ENCODE measurements around the gene SIK3. TPM values are rescaled to one million over a fixed set of nuclear protein-coding genes. Genes with fewer than 3 reads are reported as not detected.

SIK3 gene
- polyA plus RNA-seq, 1 of the 3 experiments (the other 2 are of a cell fraction) = 5.1 TPM

DNA sequence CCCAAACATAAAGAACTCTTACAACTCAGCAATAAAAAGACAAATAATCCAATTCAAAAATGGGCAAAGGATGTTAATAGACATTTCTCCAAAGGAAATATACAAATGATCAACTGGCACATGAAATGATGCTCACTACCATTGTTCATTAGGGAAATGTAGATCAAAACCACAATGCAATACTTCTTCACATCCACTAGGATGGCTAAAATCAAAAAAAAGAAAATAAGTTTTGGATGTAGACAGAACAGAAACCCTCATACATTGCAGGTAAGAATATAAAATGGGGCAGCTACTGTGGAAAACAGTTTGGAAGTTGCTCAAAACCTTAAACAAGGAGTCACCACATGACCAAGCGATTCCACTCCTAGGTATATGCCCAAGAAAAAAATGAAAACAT lies 16.3 kb downstream of the SIK3 start:
- H4K20me1 ChIP-seq (ENCODE audit: insufficient read depth) = peaks cover 9% of the 10 kb centered on the region

DNA sequence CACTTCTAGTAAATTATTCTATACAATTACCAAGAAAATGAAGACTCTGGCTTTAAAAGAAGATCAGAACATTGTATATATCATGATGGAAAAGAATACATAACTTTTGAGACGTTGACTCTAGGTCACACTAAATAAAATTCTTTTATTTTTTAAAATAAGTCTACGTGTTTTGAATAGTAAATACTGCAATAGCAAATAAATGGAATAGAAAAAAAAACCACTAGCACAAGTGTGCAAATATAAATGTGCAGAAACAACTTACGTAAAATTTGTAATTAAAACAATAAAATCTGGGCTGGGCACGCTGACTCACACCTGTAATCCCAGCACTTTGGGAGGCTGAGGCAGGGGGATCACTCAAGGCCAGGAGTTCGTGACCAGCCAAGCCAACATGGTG lies 17.9 kb downstream of the SIK3 start:
- Histone ChIP-seq H3K4me1 (ENCODE audit: control insufficient read depth in 1 of 2, insufficient read depth in 2 of 2, low read depth in 1 of 2, low read length in 1 of 2) (peaks cover 0 to 5% of the 10 kb centered on the region in 2 experiments; a peak in 2 of 4 replicates), H3F3A (replicated peaks; ENCODE audit: insufficient read depth) (no peaks in the 10 kb centered on the region), H4K20me1 (ENCODE audit: insufficient read depth) (peaks cover 9% of the 10 kb centered on the region), H3K36me3 (replicated peaks in 1 of 2; ENCODE audit: control insufficient read depth in 1 of 2, insufficient read depth in 2 of 2, low read length in 1 of 2) (no peaks in the 10 kb centered on the region), H3K9me3 (no peaks in the 10 kb centered on the region), H3K27ac (ENCODE audit: low read depth in 2 of 2, low read length in 1 of 2) (no peak overlapping the region), H3K4me3 (ENCODE audit: low read depth in 2 of 2, low read length in 1 of 2) (no peak overlapping the region), H3K79me2 (ENCODE audit: insufficient read depth) (peaks cover 72% of the 10 kb centered on the region), H2AFZ (ENCODE audit: low read depth) (no peak overlapping the region), H3K9ac (no peak overlapping the region), H3K9me2 (no peaks in the 10 kb centered on the region), H3K27me3 (ENCODE audit: insufficient read depth) (no peaks in the 10 kb centered on the region), H3K4me2 (no peak overlapping the region)
- CTCF ChIA-PET = no interaction called here
- POLR2A ChIA-PET = no interaction called here
- DNase-seq = no peak
- WGBS (ENCODE audit: low lambda C conversion rate) = 95% methylated on average over 5 of the region's 5 CpGs
- TF ChIP-seq FOSL2 (IDR thresholded peaks at IDR 0.05; ENCODE audit: borderline replicate concordance, low read depth) (no peak), JUND (IDR thresholded peaks at IDR 0.05) (no peak), SMC3 (IDR thresholded peaks at IDR 0.05; ENCODE audit: low read depth, low read length) (no peak), RCOR1 (IDR thresholded peaks at IDR 0.05; ENCODE audit: low read length) (no peak), CHD2 (IDR thresholded peaks at IDR 0.05; ENCODE audit: low read length, partially characterized antibody) (no peak), FOXM1 (IDR thresholded peaks at IDR 0.05; ENCODE audit: low read depth) (no peak), GABPA (IDR thresholded peaks at IDR 0.05; ENCODE audit: low read depth) (no peak), EP300 (IDR thresholded peaks at IDR 0.05; ENCODE audit: borderline replicate concordance in 1 of 2, low read depth in 1 of 2, low read length in 1 of 2) (no peak), FOXJ3 (CRISPR knock-in tag; IDR thresholded peaks at IDR 0.05) (no peak), TCF12 (IDR thresholded peaks at IDR 0.05) (no peak), EZH2phosphoT487 (IDR thresholded peaks at IDR 0.05; ENCODE audit: borderline replicate concordance, low read depth) (no peak), TEAD4 (IDR thresholded peaks at IDR 0.05; ENCODE audit: borderline replicate concordance, insufficient read depth) (no peak)
- TF ChIP-seq, protein P1, sequence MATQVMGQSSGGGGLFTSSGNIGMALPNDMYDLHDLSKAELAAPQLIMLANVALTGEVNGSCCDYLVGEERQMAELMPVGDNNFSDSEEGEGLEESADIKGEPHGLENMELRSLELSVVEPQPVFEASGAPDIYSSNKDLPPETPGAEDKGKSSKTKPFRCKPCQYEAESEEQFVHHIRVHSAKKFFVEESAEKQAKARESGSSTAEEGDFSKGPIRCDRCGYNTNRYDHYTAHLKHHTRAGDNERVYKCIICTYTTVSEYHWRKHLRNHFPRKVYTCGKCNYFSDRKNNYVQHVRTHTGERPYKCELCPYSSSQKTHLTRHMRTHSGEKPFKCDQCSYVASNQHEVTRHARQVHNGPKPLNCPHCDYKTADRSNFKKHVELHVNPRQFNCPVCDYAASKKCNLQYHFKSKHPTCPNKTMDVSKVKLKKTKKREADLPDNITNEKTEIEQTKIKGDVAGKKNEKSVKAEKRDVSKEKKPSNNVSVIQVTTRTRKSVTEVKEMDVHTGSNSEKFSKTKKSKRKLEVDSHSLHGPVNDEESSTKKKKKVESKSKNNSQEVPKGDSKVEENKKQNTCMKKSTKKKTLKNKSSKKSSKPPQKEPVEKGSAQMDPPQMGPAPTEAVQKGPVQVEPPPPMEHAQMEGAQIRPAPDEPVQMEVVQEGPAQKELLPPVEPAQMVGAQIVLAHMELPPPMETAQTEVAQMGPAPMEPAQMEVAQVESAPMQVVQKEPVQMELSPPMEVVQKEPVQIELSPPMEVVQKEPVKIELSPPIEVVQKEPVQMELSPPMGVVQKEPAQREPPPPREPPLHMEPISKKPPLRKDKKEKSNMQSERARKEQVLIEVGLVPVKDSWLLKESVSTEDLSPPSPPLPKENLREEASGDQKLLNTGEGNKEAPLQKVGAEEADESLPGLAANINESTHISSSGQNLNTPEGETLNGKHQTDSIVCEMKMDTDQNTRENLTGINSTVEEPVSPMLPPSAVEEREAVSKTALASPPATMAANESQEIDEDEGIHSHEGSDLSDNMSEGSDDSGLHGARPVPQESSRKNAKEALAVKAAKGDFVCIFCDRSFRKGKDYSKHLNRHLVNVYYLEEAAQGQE (IDR thresholded peaks at IDR 0.05; ENCODE audit: low read depth, low read length) = no peak
- TF ChIP-seq, protein P2, sequence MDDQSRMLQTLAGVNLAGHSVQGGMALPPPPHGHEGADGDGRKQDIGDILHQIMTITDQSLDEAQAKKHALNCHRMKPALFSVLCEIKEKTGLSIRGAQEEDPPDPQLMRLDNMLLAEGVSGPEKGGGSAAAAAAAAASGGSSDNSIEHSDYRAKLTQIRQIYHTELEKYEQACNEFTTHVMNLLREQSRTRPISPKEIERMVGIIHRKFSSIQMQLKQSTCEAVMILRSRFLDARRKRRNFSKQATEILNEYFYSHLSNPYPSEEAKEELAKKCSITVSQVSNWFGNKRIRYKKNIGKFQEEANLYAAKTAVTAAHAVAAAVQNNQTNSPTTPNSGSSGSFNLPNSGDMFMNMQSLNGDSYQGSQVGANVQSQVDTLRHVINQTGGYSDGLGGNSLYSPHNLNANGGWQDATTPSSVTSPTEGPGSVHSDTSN (IDR thresholded peaks at IDR 0.05) = no peak
- TF ChIP-seq, protein P3, sequence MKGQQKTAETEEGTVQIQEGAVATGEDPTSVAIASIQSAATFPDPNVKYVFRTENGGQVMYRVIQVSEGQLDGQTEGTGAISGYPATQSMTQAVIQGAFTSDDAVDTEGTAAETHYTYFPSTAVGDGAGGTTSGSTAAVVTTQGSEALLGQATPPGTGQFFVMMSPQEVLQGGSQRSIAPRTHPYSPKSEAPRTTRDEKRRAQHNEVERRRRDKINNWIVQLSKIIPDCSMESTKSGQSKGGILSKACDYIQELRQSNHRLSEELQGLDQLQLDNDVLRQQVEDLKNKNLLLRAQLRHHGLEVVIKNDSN (IDR thresholded peaks at IDR 0.05; ENCODE audit: borderline replicate concordance, low read depth) = no peak
- TF ChIP-seq, protein P4, sequence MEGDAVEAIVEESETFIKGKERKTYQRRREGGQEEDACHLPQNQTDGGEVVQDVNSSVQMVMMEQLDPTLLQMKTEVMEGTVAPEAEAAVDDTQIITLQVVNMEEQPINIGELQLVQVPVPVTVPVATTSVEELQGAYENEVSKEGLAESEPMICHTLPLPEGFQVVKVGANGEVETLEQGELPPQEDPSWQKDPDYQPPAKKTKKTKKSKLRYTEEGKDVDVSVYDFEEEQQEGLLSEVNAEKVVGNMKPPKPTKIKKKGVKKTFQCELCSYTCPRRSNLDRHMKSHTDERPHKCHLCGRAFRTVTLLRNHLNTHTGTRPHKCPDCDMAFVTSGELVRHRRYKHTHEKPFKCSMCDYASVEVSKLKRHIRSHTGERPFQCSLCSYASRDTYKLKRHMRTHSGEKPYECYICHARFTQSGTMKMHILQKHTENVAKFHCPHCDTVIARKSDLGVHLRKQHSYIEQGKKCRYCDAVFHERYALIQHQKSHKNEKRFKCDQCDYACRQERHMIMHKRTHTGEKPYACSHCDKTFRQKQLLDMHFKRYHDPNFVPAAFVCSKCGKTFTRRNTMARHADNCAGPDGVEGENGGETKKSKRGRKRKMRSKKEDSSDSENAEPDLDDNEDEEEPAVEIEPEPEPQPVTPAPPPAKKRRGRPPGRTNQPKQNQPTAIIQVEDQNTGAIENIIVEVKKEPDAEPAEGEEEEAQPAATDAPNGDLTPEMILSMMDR (IDR thresholded peaks at IDR 0.05) = no peak

More for the DNA sequence above, 16.3 kb downstream of the SIK3 start:
- no peak for TF ChIP-seq FOXJ3 (CRISPR knock-in tag; IDR thresholded peaks at IDR 0.05)
- TF ChIP-seq, protein P4 (IDR thresholded peaks at IDR 0.05) = peak; percentile 28; the same call in 1 of the 2 replicates
- peaks cover 0 to 5% of the 10 kb centered on the region in 2 experiments; a peak in 2 of 4 replicates for H3K4me1 ChIP-seq (ENCODE audit: control insufficient read depth in 1 of 2, insufficient read depth in 2 of 2, low read depth in 1 of 2, low read length in 1 of 2)
- no peaks in the 10 kb centered on the region for H3F3A ChIP-seq (replicated peaks; ENCODE audit: insufficient read depth)
- no peak overlapping the region for H3K9ac ChIP-seq
- no peak for DNase-seq
- H3K27me3 ChIP-seq (ENCODE audit: insufficient read depth) = no peaks in the 10 kb centered on the region
- H3K4me3 ChIP-seq (ENCODE audit: low read depth in 2 of 2, low read length in 1 of 2) = no peak overlapping the region
- H3K27ac ChIP-seq (ENCODE audit: low read depth in 2 of 2, low read length in 1 of 2) = no peak overlapping the region
- H3K4me2 ChIP-seq = no peak overlapping the region
- CTCF ChIA-PET = interaction anchor here (0.8 kb wide), 1 partner anchor 8 kb away, joined by 3 read pairs; no protein-coding TSS in a partner anchor
- POLR2A ChIA-PET = no interaction called here
- no peak overlapping the region for H2AFZ ChIP-seq (ENCODE audit: low read depth)
- H3K79me2 ChIP-seq (ENCODE audit: insufficient read depth) = peaks cover 78% of the 10 kb centered on the region
- no peaks in the 10 kb centered on the region for H3K9me3 ChIP-seq
- WGBS (ENCODE audit: low lambda C conversion rate) = 89% methylated on average over 1 of the region's 1 CpG
- no peaks in the 10 kb centered on the region for H3K9me2 ChIP-seq
- no peaks in the 10 kb centered on the region for H3K36me3 ChIP-seq (replicated peaks in 1 of 2; ENCODE audit: control insufficient read depth in 1 of 2, insufficient read depth in 2 of 2, low read length in 1 of 2)
